HG03342 (cell line): ENCODE measurements around the gene RAB34.

Source experiments
- ATAC-seq: cut with Tn5 transposase; IDR thresholded peaks from one replicate; pipeline ENCODE4 v1.9.1; 2021; ENCODE audit warnings: mild to moderate bottlenecking, moderate library complexity; ENCODE audit not compliant: unreplicated experiment

The RAB34 gene

DNA sequence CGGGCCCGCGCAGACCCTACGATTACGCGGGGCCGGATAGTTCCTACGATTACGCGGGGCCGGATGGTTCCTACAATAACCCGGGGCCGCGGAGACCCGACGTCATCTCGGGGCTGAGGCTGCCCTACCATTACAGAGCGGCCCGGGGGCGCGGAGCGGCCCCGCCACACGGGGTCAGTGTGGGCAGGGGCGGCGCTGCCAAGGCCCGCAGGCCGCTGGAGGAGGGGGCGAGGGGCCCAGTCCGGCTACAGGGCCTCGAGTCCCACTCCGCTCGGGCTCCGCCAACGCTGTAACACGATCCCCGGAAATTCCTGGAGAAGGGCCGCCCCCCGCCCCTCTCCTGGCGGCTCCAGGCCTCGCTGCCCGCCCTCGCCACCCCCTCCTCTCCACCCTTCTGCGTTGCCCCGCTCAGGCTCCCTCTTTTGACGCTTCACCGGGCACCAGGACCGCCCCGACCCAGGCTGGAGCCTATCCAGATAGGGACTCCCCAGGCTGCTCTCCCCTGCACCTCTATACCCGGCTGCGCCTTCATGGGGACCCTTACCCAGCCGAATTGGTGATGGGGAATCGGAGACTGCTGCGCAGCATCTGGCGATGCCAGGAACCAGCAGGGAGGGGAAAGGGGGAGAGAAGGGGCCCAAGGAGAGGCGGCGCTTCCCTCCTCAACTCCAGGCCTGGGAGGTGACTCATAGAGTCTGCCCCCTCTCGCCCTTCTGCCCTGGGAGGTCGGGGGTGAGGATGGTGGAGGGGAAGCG is at the start of gene RAB34:
RAB34 (minus strand) TSS at position 291 of the 755 bp plus-strand sequence. CDS start 602 bp downstream, outside the sequence.
- no peak for ATAC-seq

DNA sequence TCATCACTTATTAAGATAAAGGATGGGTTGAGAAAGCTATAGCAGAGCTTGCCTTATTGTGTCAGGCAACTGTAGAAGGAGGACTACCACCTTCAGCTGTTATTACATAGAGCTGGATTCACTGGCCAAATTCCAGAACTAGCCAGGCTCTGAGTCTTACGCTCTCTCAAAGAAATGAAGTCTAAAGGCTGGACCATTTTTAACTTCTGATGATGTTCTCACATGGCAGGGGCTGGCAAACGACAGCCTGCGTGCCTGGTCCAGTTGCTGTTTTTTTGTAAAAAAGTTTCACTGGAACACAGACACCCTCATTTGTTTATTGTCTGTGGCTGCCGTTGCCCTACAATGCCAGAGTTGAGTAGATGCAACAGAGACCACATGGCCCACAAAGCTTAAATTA is 47.4 kb upstream of the RAB34 start:
- ATAC-seq, result no peak

- peak; percentile 28 for ATAC-seq
These were observed 46.2 kb upstream of the RAB34 start for GRCh38 chr17:28763804-28764266.

DNA sequence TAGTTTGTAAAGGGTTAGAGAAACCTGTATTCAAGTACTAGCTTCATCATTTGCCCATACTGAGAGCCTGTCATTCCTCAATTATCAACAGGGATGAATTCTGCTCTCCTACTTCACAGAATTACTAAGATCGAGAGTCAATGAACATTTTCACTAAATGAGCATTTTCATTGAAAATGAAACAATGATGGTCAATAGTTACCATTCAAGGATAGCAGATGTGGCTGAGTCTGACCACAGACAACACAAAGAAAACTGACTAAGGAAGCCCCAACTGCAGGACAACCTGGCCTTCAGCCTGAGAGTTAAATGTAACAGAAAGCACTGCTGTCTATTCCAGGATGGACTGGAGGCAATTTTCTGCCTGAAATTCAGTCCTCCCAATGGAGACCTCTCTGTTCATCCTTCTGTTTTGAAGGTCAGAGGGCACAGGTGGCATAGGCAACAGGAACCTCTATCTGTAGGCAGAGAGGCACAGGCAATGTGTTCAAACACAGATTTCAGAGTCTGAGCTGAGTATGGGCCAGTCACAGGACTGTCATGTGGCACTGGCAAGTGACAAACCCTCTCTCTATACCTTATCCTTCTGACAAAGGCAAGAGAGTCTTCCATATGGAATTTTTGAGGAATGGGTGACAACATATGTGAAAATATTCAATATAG is 45.6 kb upstream of the RAB34 start:
- ATAC-seq, result peak; percentile 46

DNA sequence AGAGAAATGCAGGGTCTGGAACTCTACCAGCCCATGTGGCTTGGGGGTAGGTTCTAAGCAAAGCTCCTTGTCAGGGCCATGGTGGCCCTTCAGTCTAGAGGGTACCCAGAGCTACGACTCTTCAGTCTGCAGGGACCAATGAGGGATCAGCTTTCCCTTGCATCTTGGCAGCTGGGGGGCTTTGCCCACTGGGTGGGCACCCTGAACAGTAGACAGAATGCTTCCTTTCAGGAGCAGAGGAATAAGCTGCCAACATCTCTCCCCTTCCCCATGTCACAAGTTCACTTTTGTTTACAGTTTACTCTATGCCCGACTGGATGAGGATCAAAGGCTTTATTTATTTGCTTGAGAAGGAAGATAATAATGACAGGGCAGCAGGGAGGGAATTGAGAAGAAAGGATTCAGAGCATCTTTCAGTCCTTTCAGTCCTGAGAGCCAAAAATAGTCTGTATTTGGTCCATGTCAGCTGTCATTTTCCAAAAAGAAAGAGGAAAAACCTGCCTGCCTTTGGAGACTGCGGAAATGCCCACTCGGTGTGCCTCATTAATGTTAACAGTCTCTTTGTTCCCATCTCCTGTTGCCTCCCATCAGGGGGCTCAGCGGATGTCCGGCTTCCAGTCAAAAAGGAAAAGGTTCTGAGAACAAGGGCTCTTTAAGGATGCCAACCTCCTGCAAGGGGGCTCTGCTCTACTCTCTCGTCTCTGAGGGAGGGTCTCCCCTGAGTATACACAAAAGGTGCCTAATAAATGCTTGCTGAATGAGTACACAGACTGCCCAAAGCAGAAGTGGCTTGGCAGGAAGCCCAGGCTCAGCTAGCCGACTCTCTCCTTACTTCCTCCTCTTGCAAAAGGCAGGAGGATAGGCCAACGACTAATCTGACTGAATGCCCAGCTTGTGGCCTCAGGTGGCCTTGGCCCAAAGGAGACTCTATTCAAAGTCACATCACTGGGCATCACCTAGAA is 43.2 kb upstream of the RAB34 start:
- ATAC-seq, result no peak

DNA sequence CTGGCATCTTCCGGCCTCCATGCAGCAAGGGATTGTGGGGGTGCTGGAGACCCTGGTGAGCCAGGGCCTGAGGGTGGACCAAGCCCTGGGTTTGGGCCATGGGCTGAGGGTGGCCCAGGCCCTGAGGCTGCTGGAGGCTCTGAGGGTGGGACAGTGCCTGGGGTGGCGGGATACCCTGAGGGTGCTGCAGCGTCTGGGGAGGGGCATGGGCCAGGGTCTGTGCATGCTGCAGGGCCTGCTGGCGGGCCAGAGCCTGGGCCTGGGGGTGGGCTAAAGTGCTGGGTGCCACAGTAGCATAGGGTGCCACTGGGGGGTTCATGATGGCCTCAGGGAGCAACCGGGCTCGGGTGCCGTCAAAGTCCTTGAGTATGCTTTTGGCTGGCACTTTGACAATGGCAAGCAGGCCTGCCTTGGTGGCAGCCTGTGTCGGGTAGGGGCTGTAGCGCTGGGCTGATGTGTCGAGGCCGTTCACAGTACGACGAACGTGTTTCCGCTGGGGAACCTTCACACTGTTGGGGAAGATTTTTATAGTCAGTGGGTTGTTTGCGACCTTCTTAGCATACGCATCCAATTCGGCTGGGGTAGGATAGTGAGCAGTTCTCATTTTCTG is 41.7 kb upstream of the RAB34 start:
- no peak for ATAC-seq

GRCh38 chr17:28758411-28759121 is 40.9 kb upstream of the RAB34 start:
- no peak for ATAC-seq

GRCh38 chr17:28756049-28756804 is 38.6 kb upstream of the RAB34 start:
- ATAC-seq, result no peak

- no peak for ATAC-seq
These were observed 37.8 kb upstream of the RAB34 start for GRCh38 chr17:28755486-28755885.

DNA sequence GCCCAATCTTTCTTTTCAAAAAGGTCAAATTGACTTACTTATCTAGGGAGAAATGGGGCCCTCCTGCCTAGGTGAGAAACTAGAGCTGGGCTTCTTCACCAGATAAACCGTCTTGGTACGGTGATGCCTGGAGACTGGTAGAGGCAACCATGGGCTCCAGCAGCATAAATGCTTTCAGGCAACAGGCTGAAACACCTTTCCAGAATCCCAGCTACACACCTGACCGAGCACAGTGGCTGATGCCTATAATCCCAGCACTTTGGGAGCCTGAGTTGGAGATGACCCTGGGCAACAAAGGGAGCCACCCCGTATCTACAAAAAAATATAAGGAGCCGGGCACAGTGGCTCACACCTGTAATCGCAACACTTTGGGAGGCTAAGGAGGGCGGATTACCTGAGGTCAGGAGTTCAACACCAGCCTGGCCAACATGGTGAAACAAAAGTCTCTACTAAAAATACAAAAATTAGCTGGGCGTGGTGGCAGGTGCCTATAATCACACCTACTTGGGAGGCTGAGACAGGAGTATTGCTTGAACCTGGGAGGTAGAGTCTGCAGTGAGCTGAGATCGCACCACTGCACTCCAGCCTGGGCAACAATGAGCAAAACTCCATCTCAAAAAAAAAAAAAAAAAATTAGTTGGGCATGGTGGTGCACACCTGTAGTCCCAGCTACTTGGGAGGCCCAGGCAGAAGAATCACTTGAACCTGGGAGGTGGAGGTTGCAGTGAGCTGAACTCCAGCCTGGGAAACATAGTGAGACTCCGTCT is 34.1 kb upstream of the RAB34 start:
- ATAC-seq, result no peak

- ATAC-seq, result peak; percentile 66
These were observed 32.7 kb upstream of the RAB34 start for GRCh38 chr17:28750178-28751047.

- ATAC-seq, result no peak
These were observed 32.0 kb upstream of the RAB34 start for GRCh38 chr17:28749516-28750177.

GRCh38 chr17:28748852-28749515 is 31.3 kb upstream of the RAB34 start:
- ATAC-seq, result no peak

DNA sequence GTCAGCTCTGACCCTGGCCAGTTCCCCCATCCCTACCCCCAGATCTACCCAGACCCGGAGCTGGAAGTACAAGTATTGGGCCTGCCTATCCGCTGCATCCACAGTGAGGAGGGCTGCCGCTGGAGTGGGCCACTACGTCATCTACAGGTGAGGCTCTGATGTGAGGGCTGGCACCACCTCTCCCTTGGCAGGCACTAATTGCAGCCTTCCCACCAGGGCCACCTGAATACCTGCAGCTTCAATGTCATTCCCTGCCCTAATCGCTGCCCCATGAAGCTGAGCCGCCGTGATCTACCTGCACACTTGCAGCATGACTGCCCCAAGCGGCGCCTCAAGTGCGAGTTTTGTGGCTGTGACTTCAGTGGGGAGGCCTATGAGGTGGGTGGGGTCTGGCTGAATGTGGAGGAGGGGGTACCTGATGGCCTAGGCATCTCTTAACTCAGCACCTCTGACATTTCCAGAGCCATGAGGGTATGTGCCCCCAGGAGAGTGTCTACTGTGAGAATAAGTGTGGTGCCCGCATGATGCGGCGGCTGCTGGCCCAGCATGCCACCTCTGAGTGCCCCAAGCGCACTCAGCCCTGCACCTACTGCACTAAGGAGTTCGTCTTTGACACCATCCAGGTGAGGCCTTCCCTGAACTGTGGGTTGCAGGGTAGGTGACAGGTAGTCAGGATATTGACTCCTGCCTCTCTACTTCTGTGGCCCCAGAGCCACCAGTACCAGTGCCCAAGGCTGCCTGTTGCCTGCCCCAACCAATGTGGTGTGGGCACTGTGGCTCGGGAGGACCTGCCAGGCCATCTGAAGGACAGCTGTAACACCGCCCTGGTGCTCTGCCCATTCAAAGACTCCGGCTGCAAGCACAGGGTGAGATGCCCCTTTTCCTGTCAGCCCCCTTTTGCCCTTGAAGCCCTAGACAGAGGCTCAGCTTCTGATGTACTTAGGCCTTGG is 30.4 kb upstream of the RAB34 start:
- no peak for ATAC-seq

DNA sequence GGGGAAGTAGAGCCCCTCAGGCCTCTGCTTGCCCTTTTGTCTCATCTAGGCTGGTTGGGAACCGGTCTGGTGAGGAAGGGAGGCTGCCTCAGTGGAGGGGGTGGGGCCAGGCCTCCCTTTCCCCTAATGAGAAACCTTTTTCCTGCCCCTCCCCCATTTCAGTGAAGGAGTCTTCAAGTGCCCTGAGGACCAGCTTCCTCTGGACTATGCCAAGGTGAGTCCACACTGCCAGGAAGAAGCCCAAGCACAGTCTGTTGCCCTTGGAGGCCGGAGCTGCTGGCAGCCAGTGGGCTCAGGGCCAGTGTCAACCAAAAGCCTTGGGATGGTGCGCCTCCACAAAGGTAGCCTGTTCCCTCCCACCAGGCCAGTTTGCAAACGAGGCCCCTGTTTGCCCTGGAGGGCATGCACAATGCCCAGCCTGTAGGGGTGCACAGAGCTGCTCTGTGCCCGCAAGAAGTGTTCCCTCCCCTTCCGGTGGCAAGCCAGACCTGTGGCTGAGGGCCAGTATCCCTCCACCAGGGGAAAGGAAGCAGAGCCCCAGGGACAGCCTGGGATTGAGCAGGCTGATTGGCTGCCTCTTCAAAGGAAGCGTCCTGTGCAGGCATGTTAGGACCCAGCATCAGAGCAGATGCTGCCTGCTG is 29.5 kb upstream of the RAB34 start:
- ATAC-seq, result no peak
